Measurements from ENCODE around the gene MDN1.

Gene MDN1

DNA sequence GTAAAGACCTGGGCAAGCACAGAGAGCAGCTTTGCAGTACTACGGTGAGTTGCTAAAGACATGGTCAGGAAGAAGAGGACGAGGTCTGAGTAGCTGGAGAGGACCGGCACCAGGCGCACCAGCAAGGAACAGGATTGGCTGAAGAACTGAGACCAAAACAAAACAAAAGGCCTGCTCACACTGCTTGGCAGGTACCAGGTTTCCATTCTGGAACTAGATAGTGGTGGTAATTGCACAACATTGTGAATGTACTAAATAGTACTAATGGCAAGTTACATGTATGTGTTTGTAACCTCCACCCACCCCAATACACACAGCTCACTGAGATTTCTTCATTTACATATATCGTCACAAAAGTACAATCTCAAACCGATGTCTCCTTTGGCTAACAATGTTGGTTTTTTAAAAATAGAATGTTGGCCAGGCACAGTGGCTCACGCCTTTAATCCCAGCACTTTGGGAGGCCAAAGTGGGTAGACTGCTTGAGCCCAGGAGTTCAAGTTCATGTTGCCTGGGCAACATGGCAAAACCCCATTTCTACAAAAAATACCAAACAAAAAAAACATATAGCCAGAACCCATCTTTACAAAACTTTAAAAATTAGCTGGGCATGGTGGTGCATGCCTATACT lies 148.5 kb downstream of the MDN1 start:
- no peak for DNase-seq (ENCODE audit: low spot score)
- TF ChIP-seq, protein P1, sequence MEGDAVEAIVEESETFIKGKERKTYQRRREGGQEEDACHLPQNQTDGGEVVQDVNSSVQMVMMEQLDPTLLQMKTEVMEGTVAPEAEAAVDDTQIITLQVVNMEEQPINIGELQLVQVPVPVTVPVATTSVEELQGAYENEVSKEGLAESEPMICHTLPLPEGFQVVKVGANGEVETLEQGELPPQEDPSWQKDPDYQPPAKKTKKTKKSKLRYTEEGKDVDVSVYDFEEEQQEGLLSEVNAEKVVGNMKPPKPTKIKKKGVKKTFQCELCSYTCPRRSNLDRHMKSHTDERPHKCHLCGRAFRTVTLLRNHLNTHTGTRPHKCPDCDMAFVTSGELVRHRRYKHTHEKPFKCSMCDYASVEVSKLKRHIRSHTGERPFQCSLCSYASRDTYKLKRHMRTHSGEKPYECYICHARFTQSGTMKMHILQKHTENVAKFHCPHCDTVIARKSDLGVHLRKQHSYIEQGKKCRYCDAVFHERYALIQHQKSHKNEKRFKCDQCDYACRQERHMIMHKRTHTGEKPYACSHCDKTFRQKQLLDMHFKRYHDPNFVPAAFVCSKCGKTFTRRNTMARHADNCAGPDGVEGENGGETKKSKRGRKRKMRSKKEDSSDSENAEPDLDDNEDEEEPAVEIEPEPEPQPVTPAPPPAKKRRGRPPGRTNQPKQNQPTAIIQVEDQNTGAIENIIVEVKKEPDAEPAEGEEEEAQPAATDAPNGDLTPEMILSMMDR (IDR thresholded peaks at IDR 0.05; ENCODE audit: extremely low read depth, missing control alignments) = no peak

DNA sequence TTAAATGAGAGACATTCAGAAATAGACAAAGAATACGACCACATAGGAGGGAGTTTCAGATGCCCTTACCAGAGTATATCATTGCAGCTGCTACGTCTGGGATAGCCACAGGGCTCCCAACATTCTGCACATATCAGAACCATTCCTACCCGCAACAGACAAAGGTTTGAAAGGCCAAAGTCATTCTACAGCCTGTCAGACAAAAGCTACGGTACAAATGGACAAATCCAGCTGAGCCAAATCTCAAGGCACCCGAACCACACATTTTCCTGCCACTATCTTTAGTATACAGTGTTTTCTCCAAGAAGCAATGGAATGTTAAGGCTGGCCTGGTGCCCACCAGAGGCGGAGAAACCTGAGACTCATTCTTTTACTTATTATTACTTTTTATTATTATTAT lies 150.6 kb downstream of the MDN1 start:
- TF ChIP-seq, protein P1 (IDR thresholded peaks at IDR 0.05; ENCODE audit: extremely low read depth, missing control alignments) = no peak
- no peak for DNase-seq (ENCODE audit: low spot score)

DNA sequence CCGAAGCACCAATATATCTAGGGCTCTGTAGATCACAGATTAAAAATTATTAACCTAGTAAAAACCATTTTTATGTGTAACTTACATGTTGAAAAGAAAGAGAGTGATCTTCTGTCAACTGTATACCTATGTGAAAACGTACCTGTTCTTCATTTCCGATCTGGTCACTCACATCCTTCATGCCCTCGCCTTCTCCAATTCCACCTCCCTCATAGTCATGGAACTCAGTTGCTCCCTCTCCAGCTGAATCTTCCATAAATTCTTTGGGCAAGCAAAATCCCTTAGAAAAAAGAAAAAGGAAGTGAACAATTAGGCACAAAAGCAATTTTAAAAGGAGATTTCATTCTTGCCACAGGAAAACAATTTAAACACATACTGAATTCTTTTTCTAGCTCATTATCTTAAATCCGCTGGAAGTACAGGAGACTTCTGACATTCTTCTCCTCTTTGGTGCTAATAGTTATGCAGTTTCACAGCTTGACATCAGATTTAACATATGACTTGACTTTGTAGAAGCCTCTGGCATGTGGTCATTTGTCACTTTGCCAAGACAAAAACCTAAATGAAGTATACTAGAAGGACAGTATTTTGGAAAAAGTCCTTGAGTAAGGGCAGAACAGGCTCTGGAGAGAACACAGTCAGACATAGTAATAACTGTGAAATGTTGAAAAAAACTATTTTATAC lies 151.6 kb downstream of the MDN1 start:
- no peak for DNase-seq (ENCODE audit: low spot score)
- TF ChIP-seq, protein P1 (IDR thresholded peaks at IDR 0.05; ENCODE audit: extremely low read depth, missing control alignments) = no peak

DNA sequence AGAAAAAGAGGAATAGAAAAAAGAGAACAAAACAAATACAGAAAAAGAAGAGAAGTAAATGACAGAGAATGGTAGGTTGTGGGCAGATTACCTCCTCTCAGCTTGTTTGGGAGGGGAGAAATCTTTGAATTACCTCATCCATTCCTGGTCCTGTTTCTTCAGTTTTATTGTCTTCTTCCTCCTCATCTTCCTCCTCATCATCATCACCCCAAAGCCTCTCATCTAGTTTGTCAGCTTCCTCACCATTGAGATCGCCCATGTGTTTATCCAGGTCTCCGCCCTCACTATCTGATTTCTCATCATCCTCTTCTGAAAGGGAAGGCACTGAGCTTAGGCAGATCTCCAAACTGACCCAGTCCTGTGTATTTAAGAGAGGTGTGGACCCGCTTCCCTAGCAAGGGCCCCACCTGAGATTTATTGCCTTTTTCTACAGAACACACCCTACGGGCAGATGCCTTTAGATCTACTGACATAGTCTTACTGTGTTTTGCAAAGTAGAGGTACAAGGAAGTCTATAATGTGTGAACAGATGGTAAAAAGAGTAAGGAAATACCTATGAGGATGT lies 156.9 kb downstream of the MDN1 start:
- TF ChIP-seq, protein P1 (IDR thresholded peaks at IDR 0.05; ENCODE audit: extremely low read depth, missing control alignments) = no peak
- no peak for DNase-seq (ENCODE audit: low spot score)

DNA sequence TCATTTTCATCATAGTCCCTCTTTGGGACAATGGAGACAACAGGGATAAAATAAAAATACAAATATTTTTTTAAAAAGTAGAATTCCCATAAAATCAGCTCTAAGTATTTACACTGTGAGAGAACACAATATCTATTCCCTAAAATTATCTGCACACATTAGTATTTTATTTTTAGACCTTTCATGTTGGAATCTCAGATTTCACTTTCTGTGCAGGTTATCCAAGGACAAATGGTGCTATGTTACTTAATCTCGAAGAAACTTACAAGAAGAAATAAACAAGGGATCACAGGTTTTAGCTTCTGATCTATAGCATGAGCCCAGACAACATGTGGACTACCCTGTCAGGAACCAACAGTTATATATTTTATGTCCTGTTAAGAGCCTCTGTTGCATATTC lies 158.0 kb downstream of the MDN1 start:
- TF ChIP-seq, protein P1 (IDR thresholded peaks at IDR 0.05; ENCODE audit: extremely low read depth, missing control alignments) = no peak
- no peak for DNase-seq (ENCODE audit: low spot score)

DNA sequence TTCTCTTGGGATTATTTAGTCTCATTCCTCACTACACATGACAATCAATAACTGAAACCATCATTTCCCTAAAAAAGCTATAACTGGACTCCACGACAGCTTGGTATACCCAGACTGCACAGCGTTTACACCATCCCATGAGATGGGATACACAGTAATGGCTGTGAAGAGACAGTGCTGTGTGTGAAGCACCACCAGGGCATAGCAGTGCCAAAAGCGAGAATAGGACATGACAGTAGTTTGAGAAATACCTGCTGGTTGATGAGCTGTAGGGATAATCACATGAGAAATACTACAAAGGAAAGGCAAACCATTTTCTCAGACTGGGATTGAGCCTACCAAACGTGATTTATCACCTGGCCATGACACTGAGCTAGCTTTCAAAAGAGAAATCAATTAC lies 158.6 kb downstream of the MDN1 start:
- no peak for DNase-seq (ENCODE audit: low spot score)
- TF ChIP-seq, protein P1 (IDR thresholded peaks at IDR 0.05; ENCODE audit: extremely low read depth, missing control alignments) = no peak

DNA sequence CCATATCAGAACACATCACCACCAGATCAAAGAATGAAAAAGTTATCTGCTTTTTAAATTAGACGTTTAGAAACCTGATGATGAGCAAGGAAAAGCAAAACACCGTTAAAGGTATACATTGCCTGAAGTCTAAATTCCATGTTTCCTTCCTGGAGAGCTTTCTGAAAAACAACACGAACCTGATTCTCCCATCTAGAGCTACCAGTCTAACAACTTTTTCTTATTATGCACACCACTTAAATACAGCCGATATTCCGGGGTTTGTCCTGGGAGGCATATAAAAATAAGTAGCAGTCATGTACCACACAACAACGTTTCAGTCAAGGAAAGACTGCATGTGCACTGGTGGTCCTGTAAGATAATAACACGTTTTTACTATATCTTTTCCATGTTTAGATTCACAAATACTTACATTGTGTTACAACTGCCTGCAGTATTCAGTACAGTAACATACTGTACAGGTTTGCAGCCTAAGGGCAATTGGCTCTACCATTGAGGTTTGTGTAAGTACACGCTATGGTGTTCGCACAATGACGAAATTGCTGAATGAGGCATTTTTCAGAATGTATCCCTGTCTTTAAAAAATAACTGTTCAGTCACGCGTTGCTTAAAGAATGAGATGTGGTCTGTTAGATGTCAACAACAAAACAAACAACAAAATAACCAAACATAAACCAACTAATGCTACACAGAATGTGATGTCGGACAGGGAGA lies 162.0 kb downstream of the MDN1 start:
- DNase-seq (ENCODE audit: low spot score) = no peak
- TF ChIP-seq, protein P1 (IDR thresholded peaks at IDR 0.05; ENCODE audit: extremely low read depth, missing control alignments) = no peak
